ENCODE data around the gene CNTN1.

CNTN1 gene

GRCh38 chr12:41008472-41008871 is 316.2 kb downstream of the CNTN1 start:
- H3K9ac ChIP-seq (ENCODE audit: low read depth in 1 of 2, low read length in 2 of 2): no peak overlapping the region
- H3K4me3 ChIP-seq (ENCODE audit: low read length in 2 of 2): no peak overlapping the region
- no peaks in the 10 kb centered on the region for H3K36me3 ChIP-seq (ENCODE audit: control insufficient read depth in 2 of 2, insufficient read depth in 2 of 2, low read length in 2 of 2)
- H3K9me3 ChIP-seq (ENCODE audit: control insufficient read depth in 2 of 2, low read length in 2 of 2): peaks cover 2 to 6% of the 10 kb centered on the region in 2 donors
- H3K27ac ChIP-seq (ENCODE audit: low read depth in 2 of 2, low read length in 2 of 2): no peak overlapping the region
- H3K27me3 ChIP-seq (ENCODE audit: control insufficient read depth in 2 of 2, insufficient read depth in 2 of 2, low read length in 2 of 2): no peaks in the 10 kb centered on the region
- H3K4me1 ChIP-seq (ENCODE audit: control insufficient read depth in 2 of 2, insufficient read depth in 2 of 2, low read length in 2 of 2): no peaks in the 10 kb centered on the region

- Histone ChIP-seq H3K4me1 (ENCODE audit: control insufficient read depth in 2 of 2, insufficient read depth in 2 of 2, low read length in 2 of 2) (no peaks in the 10 kb centered on the region), H3K9ac (ENCODE audit: low read depth in 1 of 2, low read length in 2 of 2) (no peak overlapping the region), H3K27ac (ENCODE audit: low read depth in 2 of 2, low read length in 2 of 2) (no peak overlapping the region), H3K36me3 (ENCODE audit: control insufficient read depth in 2 of 2, insufficient read depth in 2 of 2, low read length in 2 of 2) (no peaks in the 10 kb centered on the region), H3K4me3 (ENCODE audit: low read length in 2 of 2) (no peak overlapping the region), H3K9me3 (ENCODE audit: control insufficient read depth in 2 of 2, low read length in 2 of 2) (peaks cover 2 to 6% of the 10 kb centered on the region in 2 donors), H3K27me3 (ENCODE audit: control insufficient read depth in 2 of 2, insufficient read depth in 2 of 2, low read length in 2 of 2) (no peaks in the 10 kb centered on the region)
Measured at GRCh38 chr12:41011939-41012338, 319.7 kb downstream of the CNTN1 start.

GRCh38 chr12:41013881-41014642 is 321.8 kb downstream of the CNTN1 start:
- H3K4me3 ChIP-seq (ENCODE audit: low read length in 2 of 2): no peak overlapping the region
- no peaks in the 10 kb centered on the region for H3K36me3 ChIP-seq (ENCODE audit: control insufficient read depth in 2 of 2, insufficient read depth in 2 of 2, low read length in 2 of 2)
- no peak overlapping the region for H3K9ac ChIP-seq (ENCODE audit: low read depth in 1 of 2, low read length in 2 of 2)
- no peaks in the 10 kb centered on the region for H3K4me1 ChIP-seq (ENCODE audit: control insufficient read depth in 2 of 2, insufficient read depth in 2 of 2, low read length in 2 of 2)
- H3K27ac ChIP-seq (ENCODE audit: low read depth in 2 of 2, low read length in 2 of 2): no peak overlapping the region
- no peaks in the 10 kb centered on the region for H3K27me3 ChIP-seq (ENCODE audit: control insufficient read depth in 2 of 2, insufficient read depth in 2 of 2, low read length in 2 of 2)
- peaks cover 0 to 2% of the 10 kb centered on the region in 2 donors for H3K9me3 ChIP-seq (ENCODE audit: control insufficient read depth in 2 of 2, low read length in 2 of 2)

- Histone ChIP-seq H3K4me3 (ENCODE audit: low read length in 2 of 2) (no peak overlapping the region), H3K9ac (ENCODE audit: low read depth in 1 of 2, low read length in 2 of 2) (no peak overlapping the region), H3K9me3 (ENCODE audit: control insufficient read depth in 2 of 2, low read length in 2 of 2) (no peaks in the 10 kb centered on the region), H3K27ac (ENCODE audit: low read depth in 2 of 2, low read length in 2 of 2) (no peak overlapping the region), H3K27me3 (ENCODE audit: control insufficient read depth in 2 of 2, insufficient read depth in 2 of 2, low read length in 2 of 2) (no peaks in the 10 kb centered on the region), H3K4me1 (ENCODE audit: control insufficient read depth in 2 of 2, insufficient read depth in 2 of 2, low read length in 2 of 2) (no peaks in the 10 kb centered on the region), H3K36me3 (ENCODE audit: control insufficient read depth in 2 of 2, insufficient read depth in 2 of 2, low read length in 2 of 2) (no peaks in the 10 kb centered on the region)
Measured at GRCh38 chr12:41014643-41015020, 322.4 kb downstream of the CNTN1 start.

- Histone ChIP-seq H3K27me3 (ENCODE audit: control insufficient read depth in 2 of 2, insufficient read depth in 2 of 2, low read length in 2 of 2) (no peaks in the 10 kb centered on the region), H3K4me1 (ENCODE audit: control insufficient read depth in 2 of 2, insufficient read depth in 2 of 2, low read length in 2 of 2) (no peaks in the 10 kb centered on the region), H3K27ac (ENCODE audit: low read depth in 2 of 2, low read length in 2 of 2) (no peak overlapping the region), H3K4me3 (ENCODE audit: low read length in 2 of 2) (no peak overlapping the region), H3K9me3 (ENCODE audit: control insufficient read depth in 2 of 2, low read length in 2 of 2) (no peaks in the 10 kb centered on the region), H3K9ac (ENCODE audit: low read depth in 1 of 2, low read length in 2 of 2) (no peak overlapping the region), H3K36me3 (ENCODE audit: control insufficient read depth in 2 of 2, insufficient read depth in 2 of 2, low read length in 2 of 2) (no peaks in the 10 kb centered on the region)
Measured at GRCh38 chr12:41018010-41018409, 325.8 kb downstream of the CNTN1 start.

GRCh38 chr12:41019461-41019860 is 327.2 kb downstream of the CNTN1 start:
- Histone ChIP-seq H3K27ac (ENCODE audit: low read depth in 2 of 2, low read length in 2 of 2) (no peak overlapping the region), H3K36me3 (ENCODE audit: control insufficient read depth in 2 of 2, insufficient read depth in 2 of 2, low read length in 2 of 2) (no peaks in the 10 kb centered on the region), H3K9ac (ENCODE audit: low read depth in 1 of 2, low read length in 2 of 2) (no peak overlapping the region), H3K4me3 (ENCODE audit: low read length in 2 of 2) (no peak overlapping the region), H3K4me1 (ENCODE audit: control insufficient read depth in 2 of 2, insufficient read depth in 2 of 2, low read length in 2 of 2) (no peaks in the 10 kb centered on the region), H3K9me3 (ENCODE audit: control insufficient read depth in 2 of 2, low read length in 2 of 2) (no peaks in the 10 kb centered on the region), H3K27me3 (ENCODE audit: control insufficient read depth in 2 of 2, insufficient read depth in 2 of 2, low read length in 2 of 2) (no peaks in the 10 kb centered on the region)

- Histone ChIP-seq H3K4me3 (ENCODE audit: low read length in 2 of 2) (no peak overlapping the region), H3K27me3 (ENCODE audit: control insufficient read depth in 2 of 2, insufficient read depth in 2 of 2, low read length in 2 of 2) (no peaks in the 10 kb centered on the region), H3K9ac (ENCODE audit: low read depth in 1 of 2, low read length in 2 of 2) (no peak overlapping the region), H3K9me3 (ENCODE audit: control insufficient read depth in 2 of 2, low read length in 2 of 2) (no peaks in the 10 kb centered on the region), H3K27ac (ENCODE audit: low read depth in 2 of 2, low read length in 2 of 2) (no peak overlapping the region), H3K4me1 (ENCODE audit: control insufficient read depth in 2 of 2, insufficient read depth in 2 of 2, low read length in 2 of 2) (no peaks in the 10 kb centered on the region), H3K36me3 (ENCODE audit: control insufficient read depth in 2 of 2, insufficient read depth in 2 of 2, low read length in 2 of 2) (no peaks in the 10 kb centered on the region)
Measured at GRCh38 chr12:41023836-41024235, 331.6 kb downstream of the CNTN1 start.

- Histone ChIP-seq H3K4me3 (ENCODE audit: low read length in 2 of 2) (no peak overlapping the region), H3K27ac (ENCODE audit: low read depth in 2 of 2, low read length in 2 of 2) (no peak overlapping the region), H3K9me3 (ENCODE audit: control insufficient read depth in 2 of 2, low read length in 2 of 2) (no peaks in the 10 kb centered on the region), H3K4me1 (ENCODE audit: control insufficient read depth in 2 of 2, insufficient read depth in 2 of 2, low read length in 2 of 2) (no peaks in the 10 kb centered on the region), H3K9ac (ENCODE audit: low read depth in 1 of 2, low read length in 2 of 2) (no peak overlapping the region), H3K36me3 (ENCODE audit: control insufficient read depth in 2 of 2, insufficient read depth in 2 of 2, low read length in 2 of 2) (no peaks in the 10 kb centered on the region), H3K27me3 (ENCODE audit: control insufficient read depth in 2 of 2, insufficient read depth in 2 of 2, low read length in 2 of 2) (no peaks in the 10 kb centered on the region)
Measured at GRCh38 chr12:41026151-41026550, 333.9 kb downstream of the CNTN1 start.

- Histone ChIP-seq H3K9me3 (ENCODE audit: control insufficient read depth in 2 of 2, low read length in 2 of 2) (no peaks in the 10 kb centered on the region), H3K36me3 (ENCODE audit: control insufficient read depth in 2 of 2, insufficient read depth in 2 of 2, low read length in 2 of 2) (no peaks in the 10 kb centered on the region), H3K4me3 (ENCODE audit: low read length in 2 of 2) (no peak overlapping the region), H3K4me1 (ENCODE audit: control insufficient read depth in 2 of 2, insufficient read depth in 2 of 2, low read length in 2 of 2) (no peaks in the 10 kb centered on the region), H3K27ac (ENCODE audit: low read depth in 2 of 2, low read length in 2 of 2) (no peak overlapping the region), H3K9ac (ENCODE audit: low read depth in 1 of 2, low read length in 2 of 2) (no peak overlapping the region), H3K27me3 (ENCODE audit: control insufficient read depth in 2 of 2, insufficient read depth in 2 of 2, low read length in 2 of 2) (no peaks in the 10 kb centered on the region)
Measured at GRCh38 chr12:41032386-41032785, 340.1 kb downstream of the CNTN1 start.

GRCh38 chr12:41034686-41035085 is 342.4 kb downstream of the CNTN1 start:
- no peak overlapping the region for H3K4me3 ChIP-seq (ENCODE audit: low read length in 2 of 2)
- H3K27ac ChIP-seq (ENCODE audit: low read depth in 2 of 2, low read length in 2 of 2): no peak overlapping the region
- H3K9ac ChIP-seq (ENCODE audit: low read depth in 1 of 2, low read length in 2 of 2): no peak overlapping the region
- H3K36me3 ChIP-seq (ENCODE audit: control insufficient read depth in 2 of 2, insufficient read depth in 2 of 2, low read length in 2 of 2): no peaks in the 10 kb centered on the region
- H3K9me3 ChIP-seq (ENCODE audit: control insufficient read depth in 2 of 2, low read length in 2 of 2): no peaks in the 10 kb centered on the region
- no peaks in the 10 kb centered on the region for H3K27me3 ChIP-seq (ENCODE audit: control insufficient read depth in 2 of 2, insufficient read depth in 2 of 2, low read length in 2 of 2)
- H3K4me1 ChIP-seq (ENCODE audit: control insufficient read depth in 2 of 2, insufficient read depth in 2 of 2, low read length in 2 of 2): no peaks in the 10 kb centered on the region
